HG03575 (cell line): ENCODE data around the gene EEFSEC.

Experiments used
- ATAC-seq: cut with Tn5 transposase; IDR thresholded peaks from one replicate; pipeline ENCODE4 v1.9.1; 2021; ENCODE audit not compliant: unreplicated experiment, insufficient number of reproducible peaks, low FRiP score; ENCODE audit errors: extremely low read depth

The EEFSEC gene

GRCh38 chr3:128408693-128409623 lies 255.7 kb downstream of the EEFSEC start:
- no peak for ATAC-seq

DNA sequence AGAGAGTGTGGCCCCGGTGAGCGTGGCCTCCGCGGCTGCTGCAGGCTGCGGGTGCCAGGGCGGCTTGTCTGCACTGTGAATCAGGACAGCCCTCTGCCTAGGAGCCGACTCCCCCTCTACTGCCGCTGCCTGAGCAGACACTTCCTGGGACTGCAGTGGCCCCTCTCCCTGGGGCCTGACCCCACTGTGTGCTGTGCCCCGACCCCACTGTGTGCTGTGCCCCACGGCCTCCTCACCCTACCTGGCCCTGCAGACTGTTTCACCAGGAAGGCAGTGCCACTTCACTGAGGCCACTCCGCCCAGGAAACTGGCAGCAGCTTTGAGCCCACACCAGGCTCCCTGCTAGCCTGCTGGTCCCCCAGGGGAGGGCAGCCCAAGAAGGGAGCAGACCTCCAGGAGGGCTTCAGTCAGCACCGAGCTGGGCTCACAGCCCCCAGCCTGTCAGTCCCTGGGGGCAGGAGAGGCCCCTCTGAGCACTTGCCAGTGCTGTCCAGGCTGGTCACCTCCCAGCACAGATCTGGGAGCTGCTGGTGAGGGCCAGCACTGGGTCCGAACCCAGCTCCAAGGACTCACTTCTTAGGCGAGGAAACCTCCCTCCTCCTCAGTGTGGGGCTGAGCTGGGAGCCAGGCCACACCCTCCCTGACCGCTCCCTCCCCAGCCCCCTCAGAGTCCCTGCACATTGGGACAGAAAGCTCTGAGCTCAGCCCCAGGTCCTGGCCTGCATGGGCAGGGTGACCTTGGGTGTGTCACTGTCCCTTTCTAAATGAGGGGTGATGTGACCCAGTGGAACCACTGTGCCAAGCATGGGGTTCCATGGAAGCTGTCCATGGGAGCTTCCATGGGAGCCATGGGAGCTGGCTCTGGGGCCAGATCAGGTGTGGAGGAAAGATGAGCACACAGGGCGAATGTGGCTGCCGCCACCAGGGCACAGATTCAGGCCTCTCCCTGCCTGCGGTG lies 256.6 kb downstream of the EEFSEC start:
- no peak for ATAC-seq

GRCh38 chr3:128410669-128411573 lies 257.6 kb downstream of the EEFSEC start:
- ATAC-seq: no peak

DNA sequence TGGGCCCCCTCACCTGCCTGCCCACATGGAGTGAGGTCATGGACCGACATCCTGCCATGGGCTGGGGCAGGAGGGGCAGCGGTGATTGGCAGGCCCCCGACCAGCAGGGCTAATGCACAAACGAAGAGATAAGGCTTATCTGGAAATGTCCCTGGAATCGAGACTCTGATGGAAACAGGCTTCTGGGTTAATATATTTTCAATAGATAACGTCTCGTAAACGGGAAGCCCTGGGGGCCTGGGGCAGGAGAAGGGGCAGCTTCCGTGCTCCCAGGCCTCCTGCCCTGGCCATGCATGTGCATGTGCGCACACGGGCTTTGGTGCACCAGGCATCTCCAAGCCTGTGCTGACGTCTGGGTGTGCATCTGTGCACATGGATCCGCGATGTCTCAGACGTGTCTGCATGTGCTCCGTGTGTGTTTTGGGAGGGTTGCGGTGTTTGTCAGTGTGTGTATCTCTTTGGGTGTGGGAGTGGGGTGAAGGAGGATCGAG lies 258.3 kb downstream of the EEFSEC start:
- no peak for ATAC-seq

DNA sequence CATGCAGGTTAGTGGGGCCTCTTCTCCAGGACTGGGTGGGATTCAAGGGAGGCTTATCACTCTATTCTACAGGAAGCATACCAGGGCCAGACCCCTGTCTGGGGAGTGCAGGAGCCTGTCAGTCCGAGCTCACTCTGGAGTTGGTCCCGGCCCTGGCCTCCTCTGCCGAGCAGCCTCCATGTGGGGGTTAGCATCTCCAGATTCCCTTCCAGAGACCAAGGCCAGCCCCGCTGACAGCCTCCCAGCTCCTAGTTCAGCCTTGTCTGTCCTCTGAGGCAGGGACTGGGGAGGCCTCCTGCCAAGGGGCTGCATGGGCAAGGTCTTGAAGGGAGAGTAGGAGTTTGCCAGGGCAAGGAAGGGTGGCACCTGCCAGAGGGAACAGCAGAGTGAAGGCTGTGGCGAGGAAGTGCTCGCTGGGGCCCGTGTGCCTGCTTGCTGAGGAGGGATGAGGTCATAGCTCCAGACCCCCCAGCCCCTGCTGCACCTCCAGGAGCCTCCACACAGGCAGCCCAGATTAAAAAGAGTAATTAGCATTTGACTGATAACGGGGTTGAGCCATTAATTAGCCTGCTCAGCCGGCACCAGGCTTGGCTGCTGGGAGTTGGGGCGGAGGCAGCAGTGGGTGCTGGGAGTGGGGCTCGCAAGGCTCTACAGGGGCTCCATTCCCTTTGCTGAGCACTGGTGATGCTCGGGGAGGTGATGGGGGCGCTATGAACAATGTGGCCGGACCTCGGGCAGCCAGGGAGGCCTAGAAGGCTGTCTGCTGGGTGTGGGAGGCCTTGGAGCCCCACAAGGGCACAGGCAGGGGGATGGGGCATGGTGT lies 259.1 kb downstream of the EEFSEC start:
- ATAC-seq: no peak

GRCh38 chr3:128413003-128413370 lies 259.7 kb downstream of the EEFSEC start:
- ATAC-seq: no peak

DNA sequence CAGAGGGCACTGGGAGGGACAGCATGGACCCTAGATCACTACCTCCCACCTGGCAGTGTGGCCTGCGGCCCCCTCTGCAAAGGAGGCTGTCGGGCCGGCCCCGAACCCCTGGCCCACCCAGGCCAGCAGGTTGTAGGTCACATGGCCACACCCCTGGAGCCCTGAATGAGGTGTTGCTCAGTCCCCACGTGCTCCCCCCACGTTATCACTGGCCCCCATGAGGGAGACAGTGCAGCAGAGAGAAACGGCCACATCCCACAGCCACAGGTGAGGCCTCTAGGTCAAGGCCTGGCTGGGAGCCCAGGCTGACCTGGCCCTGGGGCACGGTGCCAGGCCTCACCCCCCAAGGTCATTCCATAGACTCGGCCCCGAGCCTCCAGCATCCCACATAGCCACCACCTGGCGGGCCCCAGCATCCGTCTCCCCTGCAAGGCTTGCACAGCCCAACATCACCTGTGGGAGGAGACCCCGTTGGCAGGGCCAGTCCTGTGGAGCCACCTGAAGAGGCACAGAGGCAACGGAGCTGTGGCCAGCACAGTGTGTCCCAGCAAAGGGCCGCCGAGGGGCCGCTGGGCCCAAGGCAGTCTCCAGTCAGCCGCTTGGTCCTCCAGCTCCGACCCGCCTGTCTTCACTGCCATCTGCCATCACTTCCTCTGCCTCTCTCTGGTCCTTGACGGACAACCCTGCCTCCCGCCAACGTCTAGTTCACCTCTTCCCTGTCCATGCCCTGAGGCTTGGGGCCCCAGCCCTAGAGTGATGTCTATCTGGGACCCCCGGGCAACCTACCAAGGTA lies 260.3 kb downstream of the EEFSEC start:
- ATAC-seq: no peak

- no peak for ATAC-seq
Observed at GRCh38 chr3:128415200-128415772, 262.0 kb downstream of the EEFSEC start.

DNA sequence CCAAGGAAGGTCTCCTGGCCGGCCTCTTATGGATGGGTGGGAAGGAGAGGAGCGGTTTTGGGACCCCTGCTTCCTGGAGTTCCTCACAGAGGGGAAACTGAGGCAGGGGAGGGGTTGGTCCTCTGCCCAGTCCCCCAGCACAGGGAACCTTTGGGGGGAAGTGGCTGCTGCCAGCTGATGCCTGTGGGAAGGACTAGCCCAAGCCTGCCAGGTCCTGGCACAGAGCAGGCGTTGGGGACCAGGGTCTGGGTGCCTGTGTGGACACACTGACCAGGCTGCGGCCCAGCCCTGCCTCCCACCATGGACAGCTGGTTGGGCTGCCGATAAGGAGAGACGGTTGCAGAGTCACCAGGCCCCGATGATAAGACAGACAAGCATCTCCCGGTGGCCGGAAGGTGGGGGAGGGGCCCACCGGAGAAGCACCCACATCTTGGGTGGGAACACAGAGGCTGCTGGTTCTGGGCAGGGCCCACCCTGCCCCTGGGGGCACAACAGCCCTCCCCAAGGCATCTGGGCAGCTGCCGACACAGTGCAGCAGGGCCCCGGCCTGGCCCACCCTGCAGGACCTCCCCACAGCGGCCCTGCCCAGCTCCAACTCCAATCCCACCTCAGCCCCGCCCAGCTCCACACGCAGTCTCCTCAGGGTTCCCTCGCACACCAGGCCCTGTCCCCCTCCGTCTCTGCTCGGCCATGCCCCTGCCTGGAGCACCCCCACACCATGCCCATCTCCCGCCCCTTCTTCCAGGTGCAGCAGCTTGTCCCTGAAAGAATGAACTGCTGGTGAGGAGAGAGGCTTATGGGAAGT lies 262.7 kb downstream of the EEFSEC start:
- ATAC-seq: no peak

GRCh38 chr3:128416578-128417211 lies 263.4 kb downstream of the EEFSEC start:
- no peak for ATAC-seq

DNA sequence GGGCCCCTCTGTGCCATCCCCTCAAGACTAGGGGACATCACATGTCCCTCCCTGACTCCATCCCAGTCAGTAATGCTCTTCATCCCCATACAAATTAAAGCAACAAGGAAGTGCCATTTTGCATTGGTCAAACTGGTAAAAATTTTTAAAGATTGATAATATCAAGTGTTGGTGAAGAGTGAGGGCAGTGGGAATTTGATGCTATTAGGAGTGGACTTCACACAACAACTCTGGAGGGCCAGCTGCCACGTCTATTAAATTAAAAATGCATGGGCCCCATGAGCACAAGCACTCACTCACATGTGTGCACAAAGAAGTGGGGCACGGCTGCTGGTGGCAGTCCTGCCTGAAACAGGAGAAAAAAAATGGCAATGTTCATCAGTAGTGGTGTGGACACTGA lies 265.6 kb downstream of the EEFSEC start:
- ATAC-seq: no peak

GRCh38 chr3:128419311-128419710 lies 266.0 kb downstream of the EEFSEC start:
- ATAC-seq: no peak

DNA sequence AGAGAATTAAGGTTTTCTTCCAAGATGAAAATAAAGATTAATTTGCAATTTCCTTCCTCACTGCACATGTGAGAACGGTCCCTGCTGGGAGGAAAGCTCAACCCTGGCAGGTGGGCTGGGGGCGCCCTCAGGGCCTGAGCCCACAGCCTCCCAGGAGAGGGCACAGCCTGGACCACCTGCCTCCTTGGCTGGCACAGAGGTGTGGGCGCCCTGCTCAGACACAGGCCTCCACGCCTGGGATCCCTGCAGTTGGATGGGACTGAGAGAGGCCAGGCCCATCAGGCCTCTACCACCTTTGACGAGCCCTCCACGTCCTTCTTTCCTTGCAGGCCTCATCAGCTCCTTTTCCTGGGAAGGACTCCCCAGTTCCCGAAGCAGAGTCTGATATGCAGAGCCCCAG lies 267.0 kb downstream of the EEFSEC start:
- no peak for ATAC-seq

DNA sequence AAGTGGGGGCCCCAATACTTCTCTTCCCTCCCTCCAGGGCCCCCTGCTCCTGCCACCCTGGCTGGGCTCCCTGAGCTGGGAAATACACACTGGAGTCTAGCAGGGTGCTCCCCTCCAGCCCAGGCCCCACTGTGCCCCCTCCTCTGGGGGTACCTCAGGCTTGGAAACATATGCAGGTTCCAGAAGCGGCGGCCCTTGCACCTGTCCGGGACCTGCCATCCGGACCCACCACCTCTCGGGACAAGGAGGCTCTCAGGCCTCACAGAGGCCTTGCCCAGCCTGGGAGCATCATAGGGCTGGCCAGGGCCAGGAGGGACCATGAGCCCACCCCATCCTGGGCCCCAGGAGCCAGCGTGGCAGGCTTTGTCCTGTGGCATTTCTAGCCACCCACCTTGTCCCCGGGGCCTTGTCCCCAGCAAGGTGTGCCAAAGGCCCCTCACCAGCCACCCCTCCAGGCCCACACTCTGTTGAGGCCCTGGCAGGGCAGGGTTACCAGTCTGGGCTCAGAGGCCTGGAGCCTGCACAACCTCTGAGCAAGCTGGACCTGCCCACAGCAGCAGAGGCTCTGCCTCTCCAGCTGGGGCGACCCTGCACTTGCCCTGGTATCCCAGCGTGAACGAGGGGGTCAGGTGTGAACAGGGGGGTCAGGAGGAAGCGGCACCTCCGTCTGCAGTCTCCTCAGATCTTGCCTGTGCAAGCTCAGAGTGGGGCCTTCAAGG lies 267.6 kb downstream of the EEFSEC start:
- no peak for ATAC-seq

- no peak for ATAC-seq
Observed at GRCh38 chr3:128421439-128421836, 268.2 kb downstream of the EEFSEC start.
